Suppressor macrophage treated with lipopolysaccharide for 4 hours (primary cell): ENCODE results near the gene TPP2.

Experiments
- DNase-seq: peaks from one replicate; pipeline ENCODE4 v3.0.0-alpha.2; 2020

Gene TPP2

DNA sequence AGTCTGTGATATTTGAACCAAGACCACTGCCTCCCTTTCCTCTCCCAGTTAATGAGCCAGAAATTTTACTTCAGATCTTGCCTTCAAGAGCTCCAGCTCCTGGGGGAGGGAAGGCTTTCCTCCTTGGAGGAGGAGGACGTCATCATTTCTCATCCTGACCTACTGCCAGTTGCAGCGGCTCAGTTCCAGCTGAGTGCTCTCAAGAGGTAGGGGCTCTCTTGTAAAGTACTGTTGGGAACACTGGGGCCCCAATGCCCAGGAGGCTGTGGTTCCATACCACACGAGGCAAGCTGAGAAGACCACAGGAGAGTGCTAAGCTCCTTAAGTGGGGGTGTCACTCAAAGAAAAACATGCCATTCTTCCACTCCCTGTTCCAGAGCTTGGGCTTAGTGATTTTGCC is 61.9 kb downstream of the TPP2 start:
- DNase-seq, result no peak

DNA sequence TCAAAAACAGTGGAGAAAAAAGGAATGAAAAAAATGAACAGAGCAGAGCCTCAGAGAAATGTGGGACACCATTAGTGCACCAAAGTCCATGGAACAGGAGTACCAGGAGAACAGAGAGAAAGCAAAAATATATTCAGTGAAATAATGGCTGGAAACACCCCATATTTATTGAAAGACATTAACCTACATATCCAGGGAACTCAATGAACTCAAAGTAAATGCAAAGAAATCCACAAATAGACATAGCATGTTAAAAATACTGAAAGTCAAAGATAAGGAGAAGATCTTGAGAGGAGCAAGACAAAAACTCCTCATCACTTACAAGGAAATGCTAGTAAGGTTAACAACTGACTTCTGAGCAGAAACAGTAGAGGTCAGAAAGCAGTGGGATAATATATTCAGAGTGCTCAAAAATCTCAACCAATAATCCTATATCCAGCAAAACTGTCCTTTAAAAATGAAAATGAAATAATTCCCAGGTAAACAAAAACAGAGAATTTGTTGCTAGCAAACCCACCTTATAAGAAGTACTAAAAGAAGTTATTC is 62.5 kb downstream of the TPP2 start:
- DNase-seq, result no peak

GRCh38 chr13:102667023-102667422 is 70.2 kb downstream of the TPP2 start:
- no peak for DNase-seq

GRCh38 chr13:102667911-102668310 is 71.1 kb downstream of the TPP2 start:
- DNase-seq, result no peak

DNA sequence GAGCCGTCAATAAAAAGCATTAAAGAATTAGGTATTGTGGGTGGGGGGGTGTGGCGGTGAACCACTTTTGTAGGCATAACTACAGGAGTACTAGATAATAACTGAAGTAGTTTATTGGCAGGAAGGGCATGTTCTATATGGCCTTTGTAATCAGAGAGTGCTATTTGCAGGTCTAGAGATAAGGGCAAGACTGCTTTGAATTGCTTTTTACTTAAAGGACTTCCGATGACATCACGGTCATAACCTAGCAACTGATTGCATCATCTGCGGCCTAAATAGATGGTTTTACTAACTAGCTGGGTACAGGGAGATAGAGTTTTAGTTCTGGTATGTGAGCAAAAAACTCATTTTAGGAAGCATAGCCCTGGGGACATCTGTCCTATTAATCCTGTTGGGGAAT is 73.3 kb downstream of the TPP2 start:
- DNase-seq, result no peak

- no peak for DNase-seq
These were observed 78.3 kb downstream of the TPP2 start for GRCh38 chr13:102675115-102675514.

DNA sequence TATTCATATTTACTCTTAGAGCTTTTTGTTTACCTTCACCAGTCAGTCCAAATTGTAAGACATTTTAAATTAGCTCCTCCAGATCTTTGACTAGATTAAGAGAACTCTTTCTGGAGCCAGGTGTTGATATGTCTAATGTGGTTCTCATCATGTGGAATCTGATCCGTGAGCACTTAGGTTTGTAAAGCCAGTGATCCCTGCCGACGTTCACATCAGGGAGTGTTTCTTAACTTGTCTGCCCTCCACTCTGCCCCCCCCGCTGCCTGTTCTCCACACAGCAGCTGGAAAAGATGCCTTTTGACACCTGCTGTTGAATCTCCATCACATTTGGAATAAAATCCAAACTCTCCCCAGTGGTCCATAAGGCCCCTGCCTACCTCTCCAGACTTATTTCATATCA is 80.3 kb downstream of the TPP2 start:
- no peak for DNase-seq

DNA sequence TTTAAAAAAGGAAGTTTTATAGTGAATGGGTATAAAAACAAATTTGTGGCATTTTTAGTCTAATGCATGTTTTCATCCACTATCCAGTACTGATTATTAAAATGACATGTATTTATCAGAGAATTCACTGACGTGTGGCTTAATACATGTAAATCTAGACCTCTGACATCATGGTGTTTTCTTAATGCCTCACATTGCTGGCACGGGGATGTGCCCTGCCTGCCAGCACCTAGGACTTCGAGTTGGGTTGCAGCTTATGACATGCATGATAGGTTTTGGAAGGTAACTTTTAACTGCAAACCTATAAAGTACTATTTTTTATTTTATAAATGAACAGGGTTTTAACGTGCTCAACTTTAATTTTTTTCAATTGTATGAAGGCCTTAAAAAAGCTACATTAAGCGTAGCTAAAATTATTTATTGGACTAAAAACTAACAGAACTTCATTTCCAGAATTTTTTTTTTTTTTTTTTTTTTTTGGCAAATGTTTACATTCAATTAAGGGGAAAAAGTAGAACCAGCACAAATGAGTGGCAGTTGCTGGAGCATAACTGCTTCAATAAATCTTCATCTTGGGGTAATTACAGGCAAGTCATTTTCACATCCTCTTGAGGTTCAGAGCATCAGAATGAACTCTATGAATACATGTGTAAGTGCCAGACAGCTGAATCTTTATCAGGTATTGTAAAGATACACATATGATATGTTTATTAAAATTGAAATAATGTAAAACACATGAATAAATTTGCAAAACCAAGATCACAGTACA is 81.7 kb downstream of the TPP2 start:
- DNase-seq, result no peak

- no peak for DNase-seq
These were observed 82.8 kb downstream of the TPP2 start for GRCh38 chr13:102679449-102680132.

DNA sequence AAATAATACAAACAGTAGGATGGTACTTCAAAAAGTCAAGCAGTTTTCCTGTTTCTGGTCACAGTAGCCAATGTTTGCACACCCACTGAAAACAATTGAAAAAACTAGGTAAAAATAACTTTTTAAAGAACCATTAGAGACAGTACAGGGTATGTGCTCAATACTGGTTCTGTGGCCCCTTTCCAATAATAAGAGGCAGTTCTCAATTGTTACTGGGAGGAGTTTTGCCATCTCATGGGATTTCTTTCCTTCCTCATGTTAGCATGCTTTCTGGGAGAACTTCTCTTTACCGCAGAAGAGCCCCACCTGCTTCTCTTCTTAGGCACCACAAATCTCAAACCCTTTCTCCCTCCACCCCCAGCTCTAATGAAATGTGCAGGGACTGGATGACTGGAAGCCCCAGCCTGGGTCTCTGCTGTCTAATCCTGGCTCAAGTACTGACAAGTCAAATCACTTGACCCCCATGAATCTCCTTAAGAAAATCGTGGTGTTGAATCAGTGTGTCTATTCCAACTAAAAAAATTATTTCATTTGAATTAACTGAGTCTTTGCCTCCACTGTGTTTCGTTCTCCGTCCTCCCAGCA is 83.4 kb downstream of the TPP2 start:
- no peak for DNase-seq

DNA sequence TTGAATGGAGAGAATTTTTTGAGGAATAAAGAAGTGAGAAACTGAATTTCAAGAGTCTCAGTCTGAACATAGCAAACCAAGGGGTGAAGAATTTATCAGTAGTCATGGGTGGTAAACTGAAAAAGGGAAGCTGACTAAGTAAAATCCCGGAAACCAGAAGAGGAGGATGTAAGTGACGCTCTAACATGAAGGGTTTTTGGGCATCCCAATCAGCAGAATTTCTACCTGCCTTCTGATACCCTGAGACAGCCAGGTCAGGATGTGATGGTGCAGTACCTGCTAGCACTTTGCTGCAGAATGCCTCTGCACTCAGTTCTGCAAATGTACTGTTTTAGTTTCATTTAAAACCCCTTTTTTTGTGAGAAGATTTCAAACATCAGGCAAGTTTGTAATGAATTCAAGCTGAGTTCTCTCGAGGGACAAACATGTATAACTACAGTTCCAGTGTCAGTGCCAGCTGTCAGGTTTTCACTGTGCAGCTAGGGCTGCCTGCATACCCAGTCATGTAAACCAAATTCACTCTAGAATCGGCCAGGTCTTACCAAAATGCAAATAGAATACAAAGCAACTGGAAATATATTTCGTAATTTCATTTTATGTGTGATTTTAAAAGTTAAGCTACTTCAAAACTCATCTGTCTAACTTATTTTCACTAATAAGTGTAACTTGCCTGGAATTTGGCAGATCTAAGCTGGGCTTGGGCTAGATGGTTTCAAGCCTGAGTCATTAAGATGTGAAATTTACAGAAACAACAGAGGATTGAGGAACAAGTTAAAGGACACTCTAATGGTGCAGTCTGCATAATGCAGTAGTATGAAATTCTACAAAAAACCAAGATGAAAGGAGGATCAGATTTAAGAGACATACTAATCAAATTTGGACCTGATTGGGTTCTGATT is 84.3 kb downstream of the TPP2 start:
- peak; percentile 65 for DNase-seq

DNA sequence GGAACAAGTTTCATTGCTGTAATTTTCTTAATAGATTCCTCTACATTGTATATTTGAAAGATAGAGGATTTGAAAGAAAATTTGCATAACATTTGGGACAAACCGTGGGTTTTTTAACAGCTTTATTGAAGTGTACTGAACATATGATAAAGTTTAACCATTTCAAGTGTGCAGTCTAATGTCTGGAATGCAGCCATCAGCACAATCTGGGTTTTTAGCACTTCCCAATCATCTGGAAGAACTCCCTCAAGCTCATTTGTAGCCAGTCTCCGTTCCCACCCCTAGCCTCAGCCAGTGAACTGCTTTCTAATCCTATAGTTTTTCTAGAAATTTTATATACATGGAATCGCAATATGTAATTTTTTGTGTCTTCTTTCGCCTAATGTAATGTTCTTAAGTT is 85.4 kb downstream of the TPP2 start:
- no peak for DNase-seq

DNA sequence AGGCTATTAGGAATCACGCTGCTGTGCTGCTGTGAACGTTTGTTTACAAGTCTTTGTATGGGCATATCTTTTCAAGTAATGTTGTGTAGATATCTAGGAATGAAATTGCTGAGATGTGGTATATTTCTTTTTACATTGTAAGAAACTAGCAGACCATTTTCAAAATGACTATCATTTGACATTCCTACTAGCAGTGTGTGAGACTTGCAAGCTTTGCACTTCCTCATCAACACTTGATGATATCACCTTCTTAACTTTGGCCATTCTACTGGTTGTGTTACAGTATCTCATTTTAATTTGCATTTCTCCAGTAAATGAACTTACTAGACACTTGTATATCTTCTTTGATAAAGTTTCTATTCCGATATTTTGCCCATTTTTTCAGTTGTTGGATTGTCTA is 85.9 kb downstream of the TPP2 start:
- peak; percentile 26 for DNase-seq

GRCh38 chr13:102683637-102684036 is 86.9 kb downstream of the TPP2 start:
- no peak for DNase-seq

- no peak for DNase-seq
These were observed 89.2 kb downstream of the TPP2 start for GRCh38 chr13:102686024-102686423.

- no peak for DNase-seq
These were observed 90.7 kb downstream of the TPP2 start for GRCh38 chr13:102687520-102687919.

DNA sequence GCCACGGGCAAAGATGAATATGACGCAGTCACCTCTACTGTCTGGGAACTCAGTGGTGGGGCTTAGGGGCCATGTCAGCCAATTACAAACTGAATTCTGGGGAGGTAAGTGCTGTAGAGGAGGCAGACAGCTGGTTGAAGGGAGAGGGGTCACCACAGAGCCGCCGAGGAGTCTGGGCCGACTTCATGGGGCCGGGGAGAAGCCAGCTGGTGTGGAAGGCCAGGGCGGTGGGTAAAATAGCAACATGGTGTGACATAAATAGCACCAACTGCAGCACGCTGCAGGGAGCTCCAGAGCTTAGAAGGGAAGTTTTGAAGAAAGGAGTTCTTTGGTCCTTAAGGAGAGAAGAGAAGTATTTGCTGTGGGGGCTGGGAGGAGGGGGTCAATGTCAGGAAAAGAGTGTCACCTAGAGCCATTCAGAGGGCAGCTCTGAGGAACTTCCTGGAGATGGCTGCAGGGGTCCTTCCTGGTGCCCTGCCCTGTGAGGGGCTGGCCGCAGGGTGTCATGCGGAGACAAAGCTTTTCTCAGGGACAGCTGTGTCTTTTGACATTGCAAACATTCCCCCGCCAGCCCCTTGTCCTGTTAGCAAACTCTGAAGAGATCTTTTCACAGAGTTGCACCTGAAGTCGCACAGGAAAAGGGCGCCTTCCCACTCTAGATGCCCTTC is 91.7 kb downstream of the TPP2 start:
- DNase-seq, result no peak

DNA sequence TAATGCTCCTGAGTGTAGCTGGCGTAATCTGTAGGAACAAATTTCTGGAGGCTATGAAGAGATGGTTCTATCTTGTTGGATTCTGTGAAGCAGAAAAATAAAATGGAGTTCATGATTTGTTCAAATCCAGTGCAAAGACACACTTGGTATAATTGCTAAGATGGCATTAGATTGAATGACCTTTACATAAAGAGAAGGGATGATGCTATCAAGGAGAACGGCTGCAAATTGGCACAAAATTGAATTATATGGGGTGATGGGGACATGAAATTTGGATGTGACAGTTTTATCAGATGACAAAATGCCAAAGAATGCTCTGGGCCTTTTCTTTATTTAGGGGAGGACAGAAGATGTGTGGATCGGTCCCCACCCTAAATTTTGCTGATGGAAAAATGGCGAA is 94.1 kb downstream of the TPP2 start:
- no peak for DNase-seq

DNA sequence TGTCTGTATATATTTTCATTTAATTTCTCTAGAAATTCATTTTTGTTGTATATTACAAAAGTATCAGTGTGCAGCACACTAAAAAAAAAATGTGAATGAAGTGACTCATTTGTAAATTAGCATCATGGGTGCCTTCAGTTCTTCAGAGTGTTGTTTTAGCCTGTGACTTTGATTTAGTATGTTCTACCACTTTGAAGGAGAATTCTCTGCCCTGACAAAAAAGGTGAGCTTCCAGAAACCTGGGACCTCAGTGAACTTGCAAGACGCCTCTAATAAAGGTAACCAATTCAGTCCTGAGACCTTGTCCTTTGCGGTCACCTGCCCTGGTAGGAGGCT is 95.7 kb downstream of the TPP2 start:
- DNase-seq, result no peak

- DNase-seq, result no peak
These were observed 96.5 kb downstream of the TPP2 start for GRCh38 chr13:102693250-102693649.

GRCh38 chr13:102693776-102694175 is 97.0 kb downstream of the TPP2 start:
- no peak for DNase-seq

DNA sequence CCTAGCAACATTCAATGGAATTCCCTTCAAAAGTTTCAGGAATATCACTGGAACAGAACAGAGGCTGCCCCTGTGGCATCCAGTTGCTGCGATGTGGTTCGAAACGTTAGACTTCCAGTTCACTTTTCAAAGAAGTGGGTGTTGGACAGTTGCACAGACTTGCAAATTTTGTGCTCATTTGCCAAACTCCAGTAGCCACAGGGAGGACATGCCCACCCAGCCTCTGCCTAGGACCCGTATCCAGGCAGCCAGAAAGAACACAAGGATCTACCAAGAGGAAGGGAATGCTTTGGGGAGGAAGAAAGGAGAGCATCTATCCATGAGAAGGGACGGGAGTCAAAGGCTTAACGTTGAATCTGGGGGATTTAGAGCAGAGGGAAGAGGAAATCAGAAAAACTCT is 98.2 kb downstream of the TPP2 start, which contains the start of gene METTL21C:
TSS of gene METTL21C (minus strand) at position 108 of the 400 bp plus-strand sequence. CDS start 546 bp downstream, outside the sequence.
- no peak for DNase-seq
